Measurements from ENCODE around the gene CRHR1.

Gene CRHR1

GRCh38 chr17:45851873-45852272, 67.8 kb downstream of the CRHR1 start:
- Histone ChIP-seq H3K79me2 (ENCODE audit: insufficient read depth, low read length) (no peaks in the 10 kb centered on the region), H3K27ac (ENCODE audit: low read length) (no peak overlapping the region), H3K4me1 (ENCODE audit: insufficient read depth, low read length) (no peaks in the 10 kb centered on the region), H2AFZ (ENCODE audit: low read depth, low read length) (no peak overlapping the region), H4K20me1 (ENCODE audit: insufficient read depth, low read length) (peaks cover 7% of the 10 kb centered on the region), H3K4me2 (ENCODE audit: insufficient read depth, low read length) (no peak overlapping the region), H3K9me3 (ENCODE audit: insufficient read depth, low read length, severe bottlenecking) (no peaks in the 10 kb centered on the region), H3K27me3 (ENCODE audit: insufficient read depth, low read length, poor library complexity) (peaks cover 16% of the 10 kb centered on the region), H3K9ac (ENCODE audit: low read depth, low read length) (no peak overlapping the region), H3K4me3 (ENCODE audit: low read depth in 1 of 2, low read length in 2 of 2) (no peak overlapping the region), H3K36me3 (ENCODE audit: insufficient read depth, low read length) (no peaks in the 10 kb centered on the region)
- no peak for DNase-seq
- peak; percentile 1 for TF ChIP-seq EZH2 (IDR thresholded peaks at IDR 0.05; ENCODE audit: borderline replicate concordance, low read depth, low read length, severe bottlenecking)
- no peak for TF ChIP-seq CTCF (IDR thresholded peaks at IDR 0.05; ENCODE audit: borderline replicate concordance, extremely low read depth, low read length, poor library complexity, severe bottlenecking)
- ATAC-seq (ENCODE audit: insufficient read depth, low read depth), result no peak

GRCh38 chr17:45852535-45853297, 68.6 kb downstream of the CRHR1 start:
- no peaks in the 10 kb centered on the region for H3K4me1 ChIP-seq (ENCODE audit: insufficient read depth, low read length)
- peaks cover 7% of the 10 kb centered on the region for H4K20me1 ChIP-seq (ENCODE audit: insufficient read depth, low read length)
- TF ChIP-seq CTCF (IDR thresholded peaks at IDR 0.05; ENCODE audit: borderline replicate concordance, extremely low read depth, low read length, poor library complexity, severe bottlenecking) (peak; percentile 92), EZH2 (IDR thresholded peaks at IDR 0.05; ENCODE audit: borderline replicate concordance, low read depth, low read length, severe bottlenecking) (no peak)
- ATAC-seq (ENCODE audit: insufficient read depth, low read depth), result peak; percentile 50; the same call in 2 of the 3 replicates
- H3K36me3 ChIP-seq (ENCODE audit: insufficient read depth, low read length), result no peaks in the 10 kb centered on the region
- H3K27me3 ChIP-seq (ENCODE audit: insufficient read depth, low read length, poor library complexity), result peaks cover 16% of the 10 kb centered on the region
- no peak overlapping the region for H3K4me3 ChIP-seq (ENCODE audit: low read depth in 1 of 2, low read length in 2 of 2)
- no peak overlapping the region for H2AFZ ChIP-seq (ENCODE audit: low read depth, low read length)
- H3K9me3 ChIP-seq (ENCODE audit: insufficient read depth, low read length, severe bottlenecking), result no peaks in the 10 kb centered on the region
- H3K9ac ChIP-seq (ENCODE audit: low read depth, low read length), result no peak overlapping the region
- DNase-seq, result peak; percentile 63
- no peaks in the 10 kb centered on the region for H3K79me2 ChIP-seq (ENCODE audit: insufficient read depth, low read length)
- H3K27ac ChIP-seq (ENCODE audit: low read length), result no peak overlapping the region
- no peak overlapping the region for H3K4me2 ChIP-seq (ENCODE audit: insufficient read depth, low read length)

DNA sequence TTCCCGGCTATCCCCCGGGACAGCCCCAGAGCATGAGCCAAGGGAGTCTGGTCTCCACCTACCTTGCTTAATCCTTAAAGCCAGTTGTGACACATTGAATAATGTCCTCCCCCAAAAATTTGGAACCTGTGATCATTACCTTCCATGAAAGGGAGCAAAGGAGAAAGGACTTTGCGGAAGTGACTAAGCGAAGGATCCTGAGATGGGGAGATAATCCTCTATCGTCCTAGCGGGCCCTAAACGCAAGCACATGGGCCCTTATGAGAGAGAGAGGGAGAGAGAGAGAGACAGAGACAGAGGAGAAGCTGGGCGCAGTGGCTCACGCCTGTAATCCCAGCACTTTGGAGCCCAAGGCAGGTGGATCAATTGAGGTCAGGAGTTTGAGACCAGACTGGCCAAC, 70.1 kb downstream of the CRHR1 start:
- H4K20me1 ChIP-seq (ENCODE audit: insufficient read depth, low read length), result peaks cover 7% of the 10 kb centered on the region
- no peak for TF ChIP-seq EZH2 (IDR thresholded peaks at IDR 0.05; ENCODE audit: borderline replicate concordance, low read depth, low read length, severe bottlenecking)
- H3K27ac ChIP-seq (ENCODE audit: low read length), result no peak overlapping the region
- peaks cover 16% of the 10 kb centered on the region for H3K27me3 ChIP-seq (ENCODE audit: insufficient read depth, low read length, poor library complexity)
- H3K9me3 ChIP-seq (ENCODE audit: insufficient read depth, low read length, severe bottlenecking), result no peaks in the 10 kb centered on the region
- no peaks in the 10 kb centered on the region for H3K79me2 ChIP-seq (ENCODE audit: insufficient read depth, low read length)
- no peak overlapping the region for H3K9ac ChIP-seq (ENCODE audit: low read depth, low read length)
- H2AFZ ChIP-seq (ENCODE audit: low read depth, low read length), result no peak overlapping the region
- H3K4me3 ChIP-seq (ENCODE audit: low read depth in 1 of 2, low read length in 2 of 2), result no peak overlapping the region
- ATAC-seq (ENCODE audit: insufficient read depth, low read depth) (no peak), DNase-seq (no peak)
- no peaks in the 10 kb centered on the region for H3K4me1 ChIP-seq (ENCODE audit: insufficient read depth, low read length)
- no peaks in the 10 kb centered on the region for H3K36me3 ChIP-seq (ENCODE audit: insufficient read depth, low read length)
- no peak overlapping the region for H3K4me2 ChIP-seq (ENCODE audit: insufficient read depth, low read length)

- H3K36me3 ChIP-seq (ENCODE audit: insufficient read depth, low read length), result no peaks in the 10 kb centered on the region
- H3K4me1 ChIP-seq (ENCODE audit: insufficient read depth, low read length), result no peaks in the 10 kb centered on the region
- H3K27me3 ChIP-seq (ENCODE audit: insufficient read depth, low read length, poor library complexity), result peaks cover 16% of the 10 kb centered on the region
- no peak overlapping the region for H3K9ac ChIP-seq (ENCODE audit: low read depth, low read length)
- H3K9me3 ChIP-seq (ENCODE audit: insufficient read depth, low read length, severe bottlenecking), result no peaks in the 10 kb centered on the region
- H2AFZ ChIP-seq (ENCODE audit: low read depth, low read length), result no peak overlapping the region
- TF ChIP-seq CTCF (IDR thresholded peaks at IDR 0.05; ENCODE audit: borderline replicate concordance, extremely low read depth, low read length, poor library complexity, severe bottlenecking), result no peak
- TF ChIP-seq EZH2 (IDR thresholded peaks at IDR 0.05; ENCODE audit: borderline replicate concordance, low read depth, low read length, severe bottlenecking), result no peak
- H3K27ac ChIP-seq (ENCODE audit: low read length), result no peak overlapping the region
- H3K4me3 ChIP-seq (ENCODE audit: low read depth in 1 of 2, low read length in 2 of 2), result no peak overlapping the region
- ATAC-seq (ENCODE audit: insufficient read depth, low read depth) (no peak), DNase-seq (no peak)
- no peak overlapping the region for H3K4me2 ChIP-seq (ENCODE audit: insufficient read depth, low read length)
- H4K20me1 ChIP-seq (ENCODE audit: insufficient read depth, low read length), result peaks cover 6% of the 10 kb centered on the region; the same call in 1 of the 2 replicates
- no peaks in the 10 kb centered on the region for H3K79me2 ChIP-seq (ENCODE audit: insufficient read depth, low read length)
These were observed 71.7 kb downstream of the CRHR1 start for GRCh38 chr17:45855691-45856336.
